ENCODE data around the gene ZNF556. TPM values are rescaled to one million over a fixed set of nuclear protein-coding genes. Genes with fewer than 3 reads are reported as not detected.

The ZNF556 gene
- total and polyA plus RNA-seq, 2 donors from 2014 or later = 0.56 to 0.76 TPM

GRCh38 chr19:2846180-2846894 lies 20.8 kb upstream of the ZNF556 start:
- DNase-seq = no peak
- Histone ChIP-seq H3K36me3 (ENCODE audit: control insufficient read depth in 2 of 3, insufficient read depth in 3 of 3, low read length in 3 of 3) (peaks cover 2 to 10% (median 4%) of the 10 kb centered on the region in 3 donors), H3K4me3 (ENCODE audit: low read length in 3 of 3) (no peak overlapping the region), H3K9me3 (ENCODE audit: control insufficient read depth in 2 of 3, insufficient read depth in 1 of 3, low read length in 3 of 3) (peaks cover 0 to 24% (median 0%) of the 10 kb centered on the region in 3 donors), H3K9ac (ENCODE audit: low read length in 3 of 3) (no peak overlapping the region), H3K4me1 (ENCODE audit: control insufficient read depth in 2 of 3, insufficient read depth in 2 of 3, low read depth in 1 of 3, low read length in 3 of 3) (peaks cover 0 to 9% (median 0%) of the 10 kb centered on the region in 3 donors), H3K27ac (ENCODE audit: low read depth in 2 of 2, low read length in 2 of 2) (no peak overlapping the region), H3K27me3 (ENCODE audit: control insufficient read depth, insufficient read depth, low read length) (no peaks in the 10 kb centered on the region)
- no peak for TF ChIP-seq CTCF (IDR thresholded peaks at IDR 0.05; ENCODE audit: borderline replicate concordance, extremely low read depth, insufficient read depth)
- FAIRE-seq = no peak
- intact Hi-C loops (cut with DNase I) = no loop called here

GRCh38 chr19:2847507-2847906 lies 19.6 kb upstream of the ZNF556 start:
- no peak overlapping the region for H3K27ac ChIP-seq (ENCODE audit: low read depth in 2 of 2, low read length in 2 of 2)
- no peak for DNase-seq
- TF ChIP-seq CTCF (IDR thresholded peaks at IDR 0.05; ENCODE audit: borderline replicate concordance, extremely low read depth, insufficient read depth) = no peak
- H3K27me3 ChIP-seq (ENCODE audit: control insufficient read depth, insufficient read depth, low read length) = no peaks in the 10 kb centered on the region
- H3K9me3 ChIP-seq (ENCODE audit: control insufficient read depth in 2 of 3, insufficient read depth in 1 of 3, low read length in 3 of 3) = peaks cover 2 to 30% (median 4%) of the 10 kb centered on the region in 3 donors
- H3K4me1 ChIP-seq (ENCODE audit: control insufficient read depth in 2 of 3, insufficient read depth in 2 of 3, low read depth in 1 of 3, low read length in 3 of 3) = peaks cover 0 to 5% (median 0%) of the 10 kb centered on the region in 3 donors
- intact Hi-C loops (cut with DNase I) = no loop called here
- peaks cover 11 to 20% (median 12%) of the 10 kb centered on the region in 3 donors for H3K36me3 ChIP-seq (ENCODE audit: control insufficient read depth in 2 of 3, insufficient read depth in 3 of 3, low read length in 3 of 3)
- no peak overlapping the region for H3K9ac ChIP-seq (ENCODE audit: low read length in 3 of 3)
- FAIRE-seq = no peak
- no peak overlapping the region for H3K4me3 ChIP-seq (ENCODE audit: low read length in 3 of 3)

- no peak overlapping the region for H3K9ac ChIP-seq (ENCODE audit: low read length in 3 of 3)
- H3K27ac ChIP-seq (ENCODE audit: low read depth in 2 of 2, low read length in 2 of 2) = no peak overlapping the region
- no peaks in the 10 kb centered on the region for H3K27me3 ChIP-seq (ENCODE audit: control insufficient read depth, insufficient read depth, low read length)
- H3K4me1 ChIP-seq (ENCODE audit: control insufficient read depth in 2 of 3, insufficient read depth in 2 of 3, low read depth in 1 of 3, low read length in 3 of 3) = peaks cover 0 to 3% (median 0%) of the 10 kb centered on the region in 3 donors
- DNase-seq (no peak), FAIRE-seq (no peak)
- H3K4me3 ChIP-seq (ENCODE audit: low read length in 3 of 3) = no peak overlapping the region
- TF ChIP-seq CTCF (IDR thresholded peaks at IDR 0.05; ENCODE audit: borderline replicate concordance, extremely low read depth, insufficient read depth) = no peak
- H3K9me3 ChIP-seq (ENCODE audit: control insufficient read depth in 2 of 3, insufficient read depth in 1 of 3, low read length in 3 of 3) = peaks cover 11 to 41% (median 14%) of the 10 kb centered on the region in 3 donors
- peaks cover 22 to 31% (median 23%) of the 10 kb centered on the region in 3 donors for H3K36me3 ChIP-seq (ENCODE audit: control insufficient read depth in 2 of 3, insufficient read depth in 3 of 3, low read length in 3 of 3)
- intact Hi-C loops (cut with DNase I) = no loop called here
Observed at GRCh38 chr19:2848616-2849015, 18.5 kb upstream of the ZNF556 start.
